Thoracic aorta (tissue), 2 donors: Measurements from ENCODE around the gene DBNL. TPM values are rescaled to one million over a fixed set of nuclear protein-coding genes. Genes with fewer than 3 reads are reported as not detected.

ENCODE experiments used
- ATAC-seq: fragments of 150-250 bp; one replicate; pipeline ENCODE4 v1.8.0; 2017; ENCODE audit warnings: low read depth; ENCODE audit not compliant: insufficient number of reproducible peaks, low FRiP score
- DNase-seq: peaks from one replicate; pipeline ENCODE4 v3.0.0-alpha.2; 2020; ENCODE audit warnings: low spot score
- H3K27ac ChIP-seq, 2 donors: fragments of 200-600 bp; sonication (generic); 1 replicate in 1 of 2; 2 replicates in 1 of 2; pipeline ENCODE4 v1.5.1; 2016; ENCODE audit warnings: mild to moderate bottlenecking in 2 of 2, moderate library complexity in 2 of 2
- H3K27me3 ChIP-seq: fragments of 200-600 bp; sonication (generic); replicated peaks from 2 replicates; pipeline ENCODE4 v1.6.0; 2016; ENCODE audit warnings: mild to moderate bottlenecking; ENCODE audit not compliant: insufficient read depth
- H3K36me3 ChIP-seq: fragments of 200-600 bp; sonication (generic); one replicate; pipeline ENCODE4 v1.5.1; 2016
- H3K4me1 ChIP-seq, 2 donors: fragments of 200-600 bp; sonication (generic); 1 replicate in 1 of 2; 2 replicates in 1 of 2; pipeline versions ENCODE4 v1.5.1 to v1.6.0; 2016; ENCODE audit warnings: low read depth in 2 of 2, mild to moderate bottlenecking in 1 of 2; ENCODE audit not compliant: control insufficient read depth in 1 of 2
- H3K4me3 ChIP-seq: fragments of 200-600 bp; sonication (generic); 2 replicates; pipeline ENCODE4 v1.5.1; 2016; ENCODE audit warnings: mild to moderate bottlenecking
- H3K9me3 ChIP-seq: fragments of 200-600 bp; sonication (generic); 2 replicates; pipeline ENCODE4 v1.5.1; 2016
- CTCF ChIP-seq: fragments of 200-600 bp; sonication (generic); IDR thresholded peaks from one replicate; pipeline ENCODE4 v1.5.1; 2019; ENCODE audit warnings: antibody characterized with exemption
- total RNA-seq, 2 donors: library from RNA; depleted of rRNA; stranded (reverse); fragments of >200 nt; gene quantifications; one replicate each; pipeline versions ENCODE4 v1.1.0 to v1.2.3, GENCODE V29; 2016

DBNL gene
- total RNA-seq, 2 donors from 2014 or later = 148 to 156 TPM

- no peaks in the 10 kb centered on the region for H3K9me3 ChIP-seq
- H3K27ac ChIP-seq = no peak overlapping the region
- peaks cover 0 to 12% of the 10 kb centered on the region in 2 donors for H3K4me1 ChIP-seq
- peaks cover 64% of the 10 kb centered on the region for H3K36me3 ChIP-seq
- TF ChIP-seq CTCF = no peak
- DNase-seq (no peak), ATAC-seq (no peak)
- H3K27me3 ChIP-seq = no peaks in the 10 kb centered on the region
- no peak overlapping the region for H3K4me3 ChIP-seq
Measured at GRCh38 chr7:44059219-44060090, 15.0 kb downstream of the DBNL start.

- H3K36me3 ChIP-seq = peaks cover 59% of the 10 kb centered on the region
- H3K9me3 ChIP-seq = no peaks in the 10 kb centered on the region
- H3K4me1 ChIP-seq = peaks cover 3 to 21% of the 10 kb centered on the region in 2 donors
- DNase-seq (no peak), ATAC-seq (no peak)
- H3K27ac ChIP-seq = no peak overlapping the region
- no peak for TF ChIP-seq CTCF
- H3K27me3 ChIP-seq = no peaks in the 10 kb centered on the region
- no peak overlapping the region for H3K4me3 ChIP-seq
Measured at GRCh38 chr7:44060091-44060947, 15.8 kb downstream of the DBNL start.

- Histone ChIP-seq H3K27me3 (no peaks in the 10 kb centered on the region), H3K27ac (no peak overlapping the region), H3K4me3 (no peak overlapping the region), H3K9me3 (no peaks in the 10 kb centered on the region), H3K36me3 (peaks cover 59% of the 10 kb centered on the region), H3K4me1 (peaks cover 10 to 28% of the 10 kb centered on the region in 2 donors)
- no peak for TF ChIP-seq CTCF
- DNase-seq (no peak), ATAC-seq (no peak)
Measured at GRCh38 chr7:44060948-44061644, 16.6 kb downstream of the DBNL start.

- Histone ChIP-seq H3K27me3 (no peaks in the 10 kb centered on the region), H3K27ac (no peak overlapping the region), H3K9me3 (no peaks in the 10 kb centered on the region), H3K4me3 (no peak overlapping the region), H3K36me3 (peaks cover 52% of the 10 kb centered on the region), H3K4me1 (peaks cover 10 to 34% of the 10 kb centered on the region in 2 donors)
- ATAC-seq (no peak), DNase-seq (no peak)
- no peak for TF ChIP-seq CTCF
Measured at GRCh38 chr7:44061645-44062179, 17.2 kb downstream of the DBNL start.
